ENCODE measurements around the gene WNT3A.

Gene WNT3A

GRCh38 chr1:228000836-228001563 is 5.8 kb upstream of the WNT3A start:
- Histone ChIP-seq H4K20me1 (ENCODE audit: insufficient read depth, low read length, poor library complexity, severe bottlenecking) (no peaks in the 10 kb centered on the region), H3K36me3 (ENCODE audit: insufficient read depth, low read length) (no peaks in the 10 kb centered on the region), H3K4me1 (ENCODE audit: insufficient read depth, low read length, poor library complexity, severe bottlenecking) (no peaks in the 10 kb centered on the region), H3K4me3 (ENCODE audit: low read length, poor library complexity, severe bottlenecking) (no peak overlapping the region), H3F3A (ENCODE audit: low read depth) (no peaks in the 10 kb centered on the region), H3K27me3 (ENCODE audit: insufficient read depth, low read length, poor library complexity, severe bottlenecking) (no peaks in the 10 kb centered on the region), H3K9me3 (ENCODE audit: insufficient read depth, low read depth, low read length) (peaks cover 11% of the 10 kb centered on the region; the same call in 1 of the 2 replicates), H3K79me2 (ENCODE audit: insufficient read depth, low read length) (no peaks in the 10 kb centered on the region), H3K9me2 (replicated peaks; ENCODE audit: low read depth, low read length) (no peaks in the 10 kb centered on the region), H2AFZ (ENCODE audit: low read length) (no peak overlapping the region), H3K9ac (ENCODE audit: low read depth, low read length, poor library complexity, severe bottlenecking) (no peak overlapping the region), H3K4me2 (ENCODE audit: low read depth, low read length, poor library complexity, severe bottlenecking) (no peak overlapping the region)
- TF ChIP-seq, protein P1, sequence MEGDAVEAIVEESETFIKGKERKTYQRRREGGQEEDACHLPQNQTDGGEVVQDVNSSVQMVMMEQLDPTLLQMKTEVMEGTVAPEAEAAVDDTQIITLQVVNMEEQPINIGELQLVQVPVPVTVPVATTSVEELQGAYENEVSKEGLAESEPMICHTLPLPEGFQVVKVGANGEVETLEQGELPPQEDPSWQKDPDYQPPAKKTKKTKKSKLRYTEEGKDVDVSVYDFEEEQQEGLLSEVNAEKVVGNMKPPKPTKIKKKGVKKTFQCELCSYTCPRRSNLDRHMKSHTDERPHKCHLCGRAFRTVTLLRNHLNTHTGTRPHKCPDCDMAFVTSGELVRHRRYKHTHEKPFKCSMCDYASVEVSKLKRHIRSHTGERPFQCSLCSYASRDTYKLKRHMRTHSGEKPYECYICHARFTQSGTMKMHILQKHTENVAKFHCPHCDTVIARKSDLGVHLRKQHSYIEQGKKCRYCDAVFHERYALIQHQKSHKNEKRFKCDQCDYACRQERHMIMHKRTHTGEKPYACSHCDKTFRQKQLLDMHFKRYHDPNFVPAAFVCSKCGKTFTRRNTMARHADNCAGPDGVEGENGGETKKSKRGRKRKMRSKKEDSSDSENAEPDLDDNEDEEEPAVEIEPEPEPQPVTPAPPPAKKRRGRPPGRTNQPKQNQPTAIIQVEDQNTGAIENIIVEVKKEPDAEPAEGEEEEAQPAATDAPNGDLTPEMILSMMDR (conservative IDR thresholded peaks at IDR 0.05; ENCODE audit: low read length): no peak
- TF ChIP-seq EZH2phosphoT487 (IDR thresholded peaks at IDR 0.05; ENCODE audit: borderline replicate concordance): no peak

- no peak overlapping the region for H2AFZ ChIP-seq (ENCODE audit: low read length)
- no peak overlapping the region for H3K9ac ChIP-seq (ENCODE audit: low read depth, low read length, poor library complexity, severe bottlenecking)
- H3K9me3 ChIP-seq (ENCODE audit: insufficient read depth, low read depth, low read length): peaks cover 11% of the 10 kb centered on the region; the same call in 1 of the 2 replicates
- H4K20me1 ChIP-seq (ENCODE audit: insufficient read depth, low read length, poor library complexity, severe bottlenecking): no peaks in the 10 kb centered on the region
- H3F3A ChIP-seq (ENCODE audit: low read depth): no peaks in the 10 kb centered on the region
- H3K27me3 ChIP-seq (ENCODE audit: insufficient read depth, low read length, poor library complexity, severe bottlenecking): no peaks in the 10 kb centered on the region
- H3K4me2 ChIP-seq (ENCODE audit: low read depth, low read length, poor library complexity, severe bottlenecking): no peak overlapping the region
- no peaks in the 10 kb centered on the region for H3K4me1 ChIP-seq (ENCODE audit: insufficient read depth, low read length, poor library complexity, severe bottlenecking)
- no peaks in the 10 kb centered on the region for H3K79me2 ChIP-seq (ENCODE audit: insufficient read depth, low read length)
- TF ChIP-seq, protein P1 (conservative IDR thresholded peaks at IDR 0.05; ENCODE audit: low read length): no peak
- H3K4me3 ChIP-seq (ENCODE audit: low read length, poor library complexity, severe bottlenecking): no peak overlapping the region
- H3K36me3 ChIP-seq (ENCODE audit: insufficient read depth, low read length): no peaks in the 10 kb centered on the region
- H3K9me2 ChIP-seq (replicated peaks; ENCODE audit: low read depth, low read length): no peaks in the 10 kb centered on the region
Measured at GRCh38 chr1:228001738-228002535, 4.9 kb upstream of the WNT3A start.

DNA sequence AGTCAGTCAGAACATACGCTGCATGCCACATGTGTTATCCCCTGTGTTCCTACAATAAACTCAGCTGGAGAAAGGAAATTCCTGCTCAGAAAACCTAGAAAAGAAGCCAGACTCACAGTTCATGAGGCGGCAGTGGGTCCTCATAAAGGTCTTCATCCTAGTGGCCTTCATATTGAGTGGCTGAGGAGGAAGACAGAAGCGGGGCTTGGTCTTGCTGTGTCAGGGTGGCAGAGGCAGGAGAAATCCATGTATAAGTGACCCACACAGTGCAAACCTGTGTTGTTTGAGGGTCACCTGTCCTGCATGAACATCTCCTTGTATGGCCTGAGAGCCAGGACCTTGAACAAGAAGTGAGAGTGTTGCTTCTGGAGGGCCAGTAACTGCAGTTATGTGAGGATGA is 4.0 kb upstream of the WNT3A start:
- no peaks in the 10 kb centered on the region for H3K27me3 ChIP-seq (ENCODE audit: insufficient read depth, low read length, poor library complexity, severe bottlenecking)
- H3K79me2 ChIP-seq (ENCODE audit: insufficient read depth, low read length): no peaks in the 10 kb centered on the region
- TF ChIP-seq EZH2phosphoT487 (IDR thresholded peaks at IDR 0.05; ENCODE audit: borderline replicate concordance): no peak
- TF ChIP-seq, protein P1 (conservative IDR thresholded peaks at IDR 0.05; ENCODE audit: low read length): no peak
- no peak overlapping the region for H3K4me3 ChIP-seq (ENCODE audit: low read length, poor library complexity, severe bottlenecking)
- no peaks in the 10 kb centered on the region for H4K20me1 ChIP-seq (ENCODE audit: insufficient read depth, low read length, poor library complexity, severe bottlenecking)
- H3K4me1 ChIP-seq (ENCODE audit: insufficient read depth, low read length, poor library complexity, severe bottlenecking): no peaks in the 10 kb centered on the region
- H3K4me2 ChIP-seq (ENCODE audit: low read depth, low read length, poor library complexity, severe bottlenecking): no peak overlapping the region
- no peaks in the 10 kb centered on the region for H3K36me3 ChIP-seq (ENCODE audit: insufficient read depth, low read length)
- peaks cover 8% of the 10 kb centered on the region; the same call in 1 of the 2 replicates for H3K9me3 ChIP-seq (ENCODE audit: insufficient read depth, low read depth, low read length)
- H3F3A ChIP-seq (ENCODE audit: low read depth): no peaks in the 10 kb centered on the region
- no peaks in the 10 kb centered on the region for H3K9me2 ChIP-seq (replicated peaks; ENCODE audit: low read depth, low read length)
- H2AFZ ChIP-seq (ENCODE audit: low read length): no peak overlapping the region
- H3K9ac ChIP-seq (ENCODE audit: low read depth, low read length, poor library complexity, severe bottlenecking): no peak overlapping the region

Measured in Loucy (cell line).